ENCODE measurements around the gene GLCCI1. TPM values are rescaled to one million over a fixed set of nuclear protein-coding genes. Genes with fewer than 3 reads are reported as not detected.
"Not testable (repeated sequence)": the region's sequence is repeated elsewhere in the genome, so short reads cannot be mapped to it uniquely, and the experiment has no call there.

GLCCI1 gene
- total RNA-seq, 1 donor from 2014 or later, result 25.0 TPM

GRCh38 chr7:8058852-8059251 lies 90.3 kb downstream of the GLCCI1 start:
- Mint-ChIP-seq H3K27me3 (no peaks in the 10 kb centered on the region), H3K4me3 (no peak overlapping the region), H3K4me1 (ENCODE audit: unreplicated experiment) (no peaks in the 10 kb centered on the region), H3K27ac (no peak overlapping the region), H3K36me3 (peaks cover 16% of the 10 kb centered on the region), H3K9me3 (no peaks in the 10 kb centered on the region)
- no peak for TF ChIP-seq CTCF (conservative IDR thresholded peaks at IDR 0.05)
- DNase-seq (ENCODE audit: extremely low spot score, unreplicated experiment), result no peak

- no peak for TF ChIP-seq CTCF (conservative IDR thresholded peaks at IDR 0.05)
- no peaks in the 10 kb centered on the region for H3K27me3 Mint-ChIP-seq
- no peak overlapping the region for H3K4me3 Mint-ChIP-seq
- H3K36me3 Mint-ChIP-seq, result peaks cover 21% of the 10 kb centered on the region
- no peaks in the 10 kb centered on the region for H3K4me1 Mint-ChIP-seq (ENCODE audit: unreplicated experiment)
- H3K27ac Mint-ChIP-seq, result no peak overlapping the region
- DNase-seq (ENCODE audit: extremely low spot score, unreplicated experiment), result no peak
- H3K9me3 Mint-ChIP-seq, result peaks cover 8% of the 10 kb centered on the region
Observed at GRCh38 chr7:8060241-8060640, 91.6 kb downstream of the GLCCI1 start.

GRCh38 chr7:8063300-8063699 lies 94.7 kb downstream of the GLCCI1 start:
- H3K27me3 Mint-ChIP-seq; DNase-seq (ENCODE audit: extremely low spot score, unreplicated experiment); H3K4me3 Mint-ChIP-seq; H3K27ac Mint-ChIP-seq; H3K9me3 Mint-ChIP-seq; H3K4me1 Mint-ChIP-seq (ENCODE audit: unreplicated experiment): not testable (repeated sequence)
- H3K36me3 Mint-ChIP-seq, result peaks cover 18% of the 10 kb centered on the region

GRCh38 chr7:8063706-8064297 lies 95.2 kb downstream of the GLCCI1 start:
- Mint-ChIP-seq H3K4me1 (ENCODE audit: unreplicated experiment) (no peaks in the 10 kb centered on the region), H3K4me3 (no peak overlapping the region), H3K36me3 (peaks cover 18% of the 10 kb centered on the region), H3K27ac (no peak overlapping the region), H3K9me3 (peaks cover 8% of the 10 kb centered on the region), H3K27me3 (no peaks in the 10 kb centered on the region)
- no peak for DNase-seq (ENCODE audit: extremely low spot score, unreplicated experiment)
- TF ChIP-seq CTCF (conservative IDR thresholded peaks at IDR 0.05), result no peak

GRCh38 chr7:8064828-8065227 lies 96.2 kb downstream of the GLCCI1 start:
- no peak overlapping the region for H3K27ac Mint-ChIP-seq
- no peak for DNase-seq (ENCODE audit: extremely low spot score, unreplicated experiment)
- H3K4me3 Mint-ChIP-seq, result no peak overlapping the region
- peaks cover 8% of the 10 kb centered on the region for H3K9me3 Mint-ChIP-seq
- no peaks in the 10 kb centered on the region for H3K4me1 Mint-ChIP-seq (ENCODE audit: unreplicated experiment)
- TF ChIP-seq CTCF (conservative IDR thresholded peaks at IDR 0.05), result no peak
- no peaks in the 10 kb centered on the region for H3K27me3 Mint-ChIP-seq
- peaks cover 18% of the 10 kb centered on the region for H3K36me3 Mint-ChIP-seq

GRCh38 chr7:8065356-8065813 lies 96.8 kb downstream of the GLCCI1 start:
- TF ChIP-seq CTCF (conservative IDR thresholded peaks at IDR 0.05), result no peak
- H3K27ac Mint-ChIP-seq, result no peak overlapping the region

More at GRCh38 chr7:8065356-8065813, 96.8 kb downstream of the GLCCI1 start:
- Mint-ChIP-seq H3K9me3 (peaks cover 8% of the 10 kb centered on the region), H3K36me3 (peaks cover 18% of the 10 kb centered on the region), H3K4me1 (ENCODE audit: unreplicated experiment) (no peaks in the 10 kb centered on the region), H3K4me3 (no peak overlapping the region), H3K27me3 (no peaks in the 10 kb centered on the region)
- DNase-seq (ENCODE audit: extremely low spot score, unreplicated experiment), result no peak
